Fibroblast of villous mesenchyme (primary cell): ENCODE results near the gene DUSP15. TPM values are rescaled to one million over a fixed set of nuclear protein-coding genes. Genes with fewer than 3 reads are reported as not detected.
"Not testable (repeated sequence)": the region's sequence is repeated elsewhere in the genome, so short reads cannot be mapped to it uniquely, and the experiment has no call there.

Experiments
- DNase-seq: peaks from one replicate; pipeline ENCODE4 v3.0.0-alpha.2; 2010; ENCODE audit warnings: low read depth
- H3K4me3 ChIP-seq: 2 replicates; pipeline ENCODE4 v1.5.1; 2011; ENCODE audit warnings: low read depth, mild to moderate bottlenecking, low read length
- CTCF ChIP-seq: IDR thresholded peaks from 2 replicates; pipeline ENCODE4 v1.5.1; 2012; ENCODE audit warnings: low read depth, mild to moderate bottlenecking, low read length; ENCODE audit not compliant: insufficient read depth
- total RNA-seq: library from RNA; depleted of rRNA; stranded (reverse); fragments of >200 nt; gene quantifications from 2 replicates; pipeline ENCODE4 v1.2.3, GENCODE V29; 2012

DUSP15 gene
- total RNA-seq, 1 donor, result not detected

- no peak for DNase-seq
- TF ChIP-seq CTCF, result no peak
- H3K4me3 ChIP-seq, result no peak overlapping the region
Measured at GRCh38 chr20:31830406-31830981, 39.8 kb downstream of the DUSP15 start.

- no peak for TF ChIP-seq CTCF
- no peak for DNase-seq
- H3K4me3 ChIP-seq, result no peak overlapping the region
Measured at GRCh38 chr20:31829731-31830130, 40.6 kb downstream of the DUSP15 start.

- not testable (repeated sequence) for H3K4me3 ChIP-seq, DNase-seq
Measured at GRCh38 chr20:31828016-31828415, 42.3 kb downstream of the DUSP15 start.

GRCh38 chr20:31827059-31827458, 43.3 kb downstream of the DUSP15 start:
- no peak for DNase-seq
- H3K4me3 ChIP-seq, result no peak overlapping the region
- TF ChIP-seq CTCF, result no peak

GRCh38 chr20:31826074-31826473, 44.3 kb downstream of the DUSP15 start:
- H3K4me3 ChIP-seq, result no peak overlapping the region
- no peak for DNase-seq
- TF ChIP-seq CTCF, result no peak

- no peak for DNase-seq
- H3K4me3 ChIP-seq, result no peak overlapping the region
- TF ChIP-seq CTCF, result no peak
Measured at GRCh38 chr20:31824554-31825313, 45.6 kb downstream of the DUSP15 start.

GRCh38 chr20:31824125-31824485, 46.2 kb downstream of the DUSP15 start:
- no peak overlapping the region for H3K4me3 ChIP-seq
- no peak for TF ChIP-seq CTCF
- DNase-seq, result no peak
